Effector memory CD8-positive, alpha-beta T cell (primary cell): ENCODE results near the gene ASCC2.
"Not testable (repeated sequence)": the region's sequence is repeated elsewhere in the genome, so short reads cannot be mapped to it uniquely, and the experiment has no call there.

ENCODE experiments used
- ATAC-seq: fragments of 150-1000 bp; cut with Tn5 transposase; replicated peaks from 2 replicates; pipeline ENCODE4 v1.10.0; 2021; ENCODE audit warnings: mild to moderate bottlenecking, moderate library complexity
- DNase-seq, 3 experiments: peaks; one replicate each; pipeline ENCODE4 v3.0.0; 2021
- H3K27ac Mint-ChIP-seq, 2 donors: one replicate each; pipeline ENCODE4 v1.8.0; 2022; ENCODE audit warnings: mild to moderate bottlenecking in 2 of 2, mixed read lengths in 2 of 2, moderate library complexity in 2 of 2
- H3K27me3 Mint-ChIP-seq, 2 donors: one replicate each; pipeline ENCODE4 v1.8.0; 2022; ENCODE audit warnings: mixed read lengths in 2 of 2
- H3K36me3 Mint-ChIP-seq: one replicate; pipeline ENCODE4 v1.8.0; 2022; ENCODE audit warnings: mild to moderate bottlenecking, moderate library complexity, mixed read lengths; ENCODE audit not compliant: insufficient read depth
- H3K4me1 Mint-ChIP-seq, 2 donors: one replicate each; pipeline ENCODE4 v1.8.0; 2022; ENCODE audit warnings: low read depth in 2 of 2, mixed read lengths in 2 of 2
- H3K4me3 Mint-ChIP-seq, 2 donors: one replicate each; pipeline ENCODE4 v1.8.0; 2022; ENCODE audit warnings: mild to moderate bottlenecking in 2 of 2, mixed read lengths in 2 of 2, moderate library complexity in 2 of 2
- H3K9me3 Mint-ChIP-seq, 2 donors: one replicate each; pipeline ENCODE4 v1.8.0; 2022; ENCODE audit warnings: mixed read lengths in 2 of 2

The ASCC2 gene

DNA sequence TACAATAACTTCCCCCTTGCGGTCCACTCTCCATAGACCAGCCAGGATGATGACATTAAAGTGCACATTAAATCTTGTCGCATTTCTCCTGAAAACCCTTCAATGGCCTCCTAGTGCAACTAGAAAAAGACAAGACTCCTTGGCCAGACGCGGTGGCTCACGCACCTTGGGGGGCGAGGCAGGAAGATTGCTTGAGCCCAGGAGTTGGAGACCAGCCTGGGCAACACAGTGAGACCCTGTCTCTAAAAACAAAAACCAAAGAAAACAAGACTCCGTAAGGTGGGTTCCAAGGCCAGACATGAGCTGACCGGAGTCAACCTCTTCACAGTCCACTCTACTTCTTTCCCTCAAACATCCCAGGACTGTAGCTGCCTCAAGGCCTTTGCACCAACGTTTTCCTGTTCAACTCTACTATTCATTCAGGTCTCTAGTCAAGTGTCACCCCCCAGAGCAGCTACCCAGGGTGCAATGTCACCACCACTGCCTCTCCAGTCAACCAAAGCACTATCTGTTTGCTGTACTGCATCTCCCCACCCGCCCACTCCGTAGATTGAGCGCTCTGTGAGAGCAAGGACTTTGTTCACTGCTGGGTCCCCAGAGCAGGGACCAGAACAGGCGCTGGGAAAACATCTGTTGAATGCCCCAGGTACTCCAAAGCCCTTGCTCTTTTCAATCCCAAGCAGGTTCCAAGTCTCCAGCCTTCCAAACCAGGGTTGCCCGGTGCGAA is 72.0 kb downstream of the ASCC2 start:
- H3K4me1 Mint-ChIP-seq = peaks cover 36 to 38% of the 10 kb centered on the region in 2 donors
- peak overlapping the region; percentile 99 to 100 for H3K4me3 Mint-ChIP-seq
- ATAC-seq (no peak), DNase-seq (no peak)
- peaks cover 32% of the 10 kb centered on the region for H3K36me3 Mint-ChIP-seq
- no peaks in the 10 kb centered on the region for H3K9me3 Mint-ChIP-seq
- no peaks in the 10 kb centered on the region for H3K27me3 Mint-ChIP-seq
- H3K27ac Mint-ChIP-seq = peak overlapping the region; percentile 99

DNA sequence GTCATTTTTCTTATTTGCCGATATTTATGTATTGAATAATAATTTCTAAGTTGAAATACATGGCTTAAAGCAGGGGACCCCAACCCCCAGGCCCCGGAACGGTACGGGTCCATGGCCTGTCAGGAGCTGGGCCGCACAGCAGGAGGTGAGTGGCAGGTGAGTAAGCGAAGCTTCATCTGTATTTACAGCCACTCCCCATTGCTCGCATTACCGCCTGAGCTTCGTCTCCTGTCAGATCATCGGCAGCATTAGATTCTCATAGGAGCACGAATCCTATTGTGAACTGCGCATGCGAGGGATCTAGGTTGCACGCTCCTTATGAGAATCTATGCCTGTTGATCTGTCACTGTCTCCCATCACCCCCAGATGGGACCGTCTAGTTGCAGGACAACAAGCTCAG is 75.8 kb downstream of the ASCC2 start:
- H3K27ac Mint-ChIP-seq = no peak overlapping the region

DNA sequence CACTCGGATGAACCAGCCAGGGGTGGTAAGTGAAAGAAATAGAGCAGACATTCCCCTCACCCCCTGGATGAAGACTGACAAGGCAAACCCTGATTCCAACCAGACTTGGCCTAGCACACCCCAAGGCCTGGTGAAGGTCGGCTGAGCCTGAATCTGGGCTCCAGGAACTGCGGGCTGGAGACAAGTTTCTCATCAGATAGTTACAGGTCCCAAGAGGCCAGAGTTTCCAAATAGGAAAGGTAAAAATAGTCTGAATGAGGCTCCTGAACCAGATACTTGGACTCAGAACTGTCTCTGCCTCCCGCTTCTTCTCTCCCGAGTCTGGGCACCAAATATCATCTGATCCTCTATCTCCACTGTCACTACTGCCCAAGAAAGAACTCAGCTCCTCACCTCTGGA is 79.1 kb downstream of the ASCC2 start:
- peak overlapping the region in 1 of 2 donors; percentile 36 for H3K27ac Mint-ChIP-seq

More for the DNA sequence above, 75.8 kb downstream of the ASCC2 start:
- no peaks in the 10 kb centered on the region for H3K27me3 Mint-ChIP-seq
- DNase-seq (no peak), ATAC-seq (no peak)
- H3K36me3 Mint-ChIP-seq = peaks cover 11% of the 10 kb centered on the region
- H3K9me3 Mint-ChIP-seq = no peaks in the 10 kb centered on the region
- H3K4me3 Mint-ChIP-seq = no peak overlapping the region
- peaks cover 18 to 24% of the 10 kb centered on the region in 2 donors for H3K4me1 Mint-ChIP-seq

DNA sequence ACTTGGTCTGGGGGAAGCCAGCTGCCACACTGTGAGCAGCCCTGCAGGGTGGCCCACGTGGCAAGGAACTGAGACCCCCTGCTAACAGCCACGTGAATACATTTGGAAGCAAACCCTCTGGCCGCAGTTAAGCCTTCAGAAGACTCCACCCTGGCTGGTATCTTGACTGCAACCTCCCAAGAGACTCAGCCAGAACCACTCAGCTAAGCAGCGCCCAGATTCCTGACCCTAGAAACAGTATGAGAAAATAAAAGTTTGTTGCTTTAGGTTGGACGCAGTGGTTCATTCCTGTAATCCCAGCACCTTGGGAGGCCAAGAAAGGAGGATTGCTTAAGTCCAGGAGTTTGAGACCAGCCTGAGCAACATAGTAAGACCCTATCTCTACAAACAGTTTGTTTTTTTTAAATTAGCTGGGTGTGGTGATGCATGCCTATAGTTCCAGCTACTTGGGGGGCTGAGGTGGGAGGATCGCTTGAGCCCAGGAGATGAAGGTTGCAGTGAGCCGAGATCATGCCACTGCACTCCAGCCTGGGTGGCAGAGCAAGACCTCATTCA is 79.9 kb downstream of the ASCC2 start:
- H3K4me1 Mint-ChIP-seq = peaks cover 3 to 4% of the 10 kb centered on the region in 2 donors
- H3K27me3 Mint-ChIP-seq = no peaks in the 10 kb centered on the region
- no peaks in the 10 kb centered on the region for H3K9me3 Mint-ChIP-seq
- no peaks in the 10 kb centered on the region for H3K36me3 Mint-ChIP-seq
- H3K27ac Mint-ChIP-seq = no peak overlapping the region
- ATAC-seq (no peak), DNase-seq (no peak)
- H3K4me3 Mint-ChIP-seq = no peak overlapping the region

More for the DNA sequence above, 79.1 kb downstream of the ASCC2 start:
- DNase-seq (no peak), ATAC-seq (no peak)
- Mint-ChIP-seq H3K36me3 (no peaks in the 10 kb centered on the region), H3K4me3 (no peak overlapping the region), H3K4me1 (peaks cover 3 to 4% of the 10 kb centered on the region in 2 donors), H3K9me3 (no peaks in the 10 kb centered on the region), H3K27me3 (no peaks in the 10 kb centered on the region)

DNA sequence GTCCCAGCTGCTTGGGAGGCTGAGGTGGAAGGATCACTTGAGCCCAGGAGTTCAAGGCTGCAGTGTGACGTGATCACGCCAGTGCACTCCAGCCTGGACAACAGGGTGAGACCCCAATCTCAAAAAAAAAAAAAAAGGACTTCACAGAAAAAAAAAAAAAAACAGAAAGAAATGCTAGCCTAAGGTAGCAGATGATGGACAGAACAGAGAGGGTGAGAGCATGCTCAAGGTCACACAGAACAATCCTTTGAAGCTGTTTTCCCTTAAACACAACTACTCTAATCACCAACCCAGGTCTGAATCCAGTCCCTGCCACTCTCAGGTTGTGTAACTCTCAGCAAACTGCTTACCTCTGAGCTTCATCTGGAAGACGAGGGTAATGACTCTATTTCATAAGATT is 81.0 kb downstream of the ASCC2 start:
- no peak for ATAC-seq
- Mint-ChIP-seq H3K36me3 (no peaks in the 10 kb centered on the region), H3K9me3 (no peaks in the 10 kb centered on the region), H3K4me1 (peaks cover 4 to 7% of the 10 kb centered on the region in 2 donors), H3K4me3 (no peak overlapping the region), H3K27ac (peak overlapping the region in 1 of 2 donors; percentile 87), H3K27me3 (no peaks in the 10 kb centered on the region)
- DNase-seq = no peak

DNA sequence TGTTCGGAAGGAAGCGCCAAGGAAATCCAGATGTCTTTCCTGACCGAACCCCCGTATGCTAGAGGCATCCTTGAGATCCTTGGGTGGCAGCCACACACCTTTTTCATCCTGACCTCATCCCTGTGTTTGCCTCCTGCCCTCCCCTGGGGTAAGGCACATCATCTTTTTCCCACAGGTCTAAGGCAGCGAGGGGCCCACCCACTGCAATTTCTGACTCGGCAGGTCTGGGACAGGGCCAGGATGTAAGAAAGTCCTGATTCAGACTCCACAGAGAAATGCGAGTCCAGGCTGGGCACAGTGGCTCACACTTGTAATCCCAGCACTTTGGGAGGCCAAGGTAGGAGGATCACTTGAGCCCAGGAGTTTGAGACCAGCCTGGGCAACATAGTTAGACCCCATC is 81.7 kb downstream of the ASCC2 start:
- Mint-ChIP-seq H3K4me1 (peaks cover 8 to 9% of the 10 kb centered on the region in 2 donors), H3K36me3 (no peaks in the 10 kb centered on the region), H3K4me3 (no peak overlapping the region), H3K27ac (no peak overlapping the region), H3K9me3 (no peaks in the 10 kb centered on the region), H3K27me3 (no peaks in the 10 kb centered on the region)
- DNase-seq = no peak
- ATAC-seq = no peak

DNA sequence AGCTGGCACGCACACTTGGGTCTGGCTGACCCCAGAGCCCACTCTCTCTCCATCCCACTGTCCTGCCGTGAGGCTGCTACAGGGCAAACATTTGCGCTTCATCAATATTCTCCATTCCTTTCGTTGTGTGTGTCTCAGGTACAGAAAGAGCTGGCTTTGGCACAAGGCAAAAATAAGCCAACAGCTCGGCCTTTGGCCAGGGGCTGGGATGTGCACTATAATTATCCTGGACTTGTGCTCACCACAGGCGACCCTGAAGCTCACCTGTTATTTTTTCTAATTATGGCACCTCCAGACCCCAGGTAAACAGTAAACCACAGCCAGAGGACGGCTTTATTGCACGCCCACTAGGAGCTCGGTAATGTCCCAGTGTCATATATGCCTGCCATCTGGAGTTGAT is 82.2 kb downstream of the ASCC2 start:
- no peak for ATAC-seq

DNA sequence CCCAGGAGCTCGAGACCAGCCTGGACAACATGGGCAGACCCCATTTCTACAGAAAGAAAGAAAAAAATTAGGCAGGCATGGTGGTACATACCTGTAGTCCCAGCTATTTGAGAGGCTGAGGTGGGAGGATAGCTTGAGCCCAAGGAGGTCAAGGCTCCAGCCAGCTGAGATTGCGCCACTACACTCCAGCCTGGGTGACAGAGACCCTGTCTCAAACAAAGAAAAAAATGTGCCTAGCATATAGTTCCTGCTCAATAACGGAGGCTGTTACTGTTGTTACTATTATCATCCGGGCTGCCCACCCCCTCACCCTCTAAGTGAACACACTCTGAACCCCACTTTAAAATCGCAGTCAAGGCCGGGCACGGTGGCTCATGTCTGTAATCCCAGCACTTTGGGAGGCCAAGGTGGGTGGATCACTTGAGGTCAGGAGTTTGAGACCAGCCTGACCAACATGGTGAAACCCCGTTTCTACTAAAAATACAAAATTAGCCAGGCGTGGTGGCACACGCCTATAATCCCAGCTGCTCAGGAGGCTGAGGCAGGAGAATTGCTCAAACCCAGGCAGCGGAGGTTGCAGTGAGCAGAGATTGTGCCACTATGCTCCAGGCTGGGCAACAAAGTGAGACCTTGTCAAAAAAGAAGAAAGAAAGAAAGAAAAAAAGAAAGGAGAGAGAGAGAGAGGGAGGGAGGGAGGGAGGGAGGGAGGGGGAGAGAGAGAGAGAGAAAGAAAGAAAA is 83.2 kb downstream of the ASCC2 start:
- DNase-seq, H3K27me3 Mint-ChIP-seq, H3K9me3 Mint-ChIP-seq, H3K36me3 Mint-ChIP-seq, ATAC-seq, H3K27ac Mint-ChIP-seq, H3K4me3 Mint-ChIP-seq: not testable (repeated sequence)
- H3K4me1 Mint-ChIP-seq = peaks cover 17 to 20% of the 10 kb centered on the region in 2 donors

More for the DNA sequence above, 82.2 kb downstream of the ASCC2 start:
- Mint-ChIP-seq H3K4me3 (no peak overlapping the region), H3K9me3 (no peaks in the 10 kb centered on the region), H3K27me3 (no peaks in the 10 kb centered on the region), H3K4me1 (peaks cover 12 to 13% of the 10 kb centered on the region in 2 donors), H3K27ac (no peak overlapping the region), H3K36me3 (no peaks in the 10 kb centered on the region)
- DNase-seq = no peak

DNA sequence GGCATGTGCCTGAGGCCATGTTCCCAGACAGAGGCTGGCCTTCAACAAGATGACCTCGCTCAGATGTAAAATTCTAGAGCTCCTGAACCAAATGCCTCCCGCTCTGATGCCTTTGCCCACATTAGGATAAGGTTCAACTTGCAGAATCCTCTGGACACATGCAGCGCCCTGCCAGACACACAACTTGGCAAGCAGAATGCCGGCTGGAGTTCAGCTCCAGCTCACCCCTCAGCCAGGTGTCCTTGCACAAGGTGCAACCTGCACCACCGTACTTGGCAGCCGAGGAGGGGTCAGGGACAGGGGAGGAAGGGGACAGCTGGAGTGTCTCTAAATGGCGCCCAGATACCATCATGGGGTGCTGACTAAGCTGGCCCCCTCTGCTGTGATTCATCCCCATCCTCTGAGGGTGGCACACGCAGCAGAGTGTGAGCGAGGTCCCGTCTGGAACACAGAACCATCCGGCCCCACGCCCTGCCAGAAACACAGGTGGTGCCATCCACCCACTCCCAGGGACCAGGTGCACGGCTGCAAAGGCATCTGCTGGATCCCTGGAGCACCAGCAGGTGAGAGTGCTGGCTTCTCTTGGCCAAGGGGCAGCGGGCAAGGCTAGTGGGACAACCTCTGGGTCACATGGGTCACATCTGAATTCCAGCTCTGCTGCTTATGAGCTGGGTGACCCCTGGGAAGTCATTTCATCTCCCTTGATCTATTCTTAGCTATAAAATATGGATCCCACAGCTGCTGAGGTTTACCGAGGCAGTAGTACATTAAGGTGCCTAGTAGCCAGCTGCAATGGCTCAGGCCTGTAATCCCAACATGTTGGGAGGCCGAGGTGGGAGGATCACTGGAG is 84.0 kb downstream of the ASCC2 start:
- peaks cover 17 to 24% of the 10 kb centered on the region in 2 donors for H3K4me1 Mint-ChIP-seq
- no peaks in the 10 kb centered on the region for H3K27me3 Mint-ChIP-seq
- no peak for DNase-seq
- no peak overlapping the region for H3K4me3 Mint-ChIP-seq
- H3K27ac Mint-ChIP-seq = no peak overlapping the region
- no peak for ATAC-seq
- H3K9me3 Mint-ChIP-seq = no peaks in the 10 kb centered on the region
- H3K36me3 Mint-ChIP-seq = peaks cover 4% of the 10 kb centered on the region

DNA sequence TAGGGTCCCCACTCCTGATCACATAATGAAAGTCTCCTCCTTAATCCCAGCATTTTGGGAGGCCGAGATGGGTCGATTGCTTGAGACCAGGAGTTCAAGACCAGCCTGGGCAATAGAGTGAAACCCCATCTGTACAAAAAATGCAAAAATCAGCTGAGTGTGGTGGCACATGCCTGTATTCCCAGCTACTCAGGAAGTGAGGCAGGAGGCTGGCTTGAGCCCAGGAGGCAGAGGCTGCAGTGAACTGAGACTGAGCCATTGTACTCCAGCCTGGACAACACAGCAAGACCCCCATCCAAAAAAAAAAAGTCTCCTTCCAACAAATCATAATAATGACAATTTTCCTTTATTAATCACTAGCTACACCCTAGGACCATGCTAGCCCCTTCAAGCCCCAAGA is 86.4 kb downstream of the ASCC2 start:
- Mint-ChIP-seq H3K4me3 (no peak overlapping the region), H3K27me3 (no peaks in the 10 kb centered on the region), H3K4me1 (peaks cover 17 to 24% of the 10 kb centered on the region in 2 donors), H3K27ac (peak overlapping the region; percentile 85 to 92), H3K36me3 (peaks cover 8% of the 10 kb centered on the region), H3K9me3 (no peaks in the 10 kb centered on the region)
- DNase-seq (no peak), ATAC-seq (no peak)

DNA sequence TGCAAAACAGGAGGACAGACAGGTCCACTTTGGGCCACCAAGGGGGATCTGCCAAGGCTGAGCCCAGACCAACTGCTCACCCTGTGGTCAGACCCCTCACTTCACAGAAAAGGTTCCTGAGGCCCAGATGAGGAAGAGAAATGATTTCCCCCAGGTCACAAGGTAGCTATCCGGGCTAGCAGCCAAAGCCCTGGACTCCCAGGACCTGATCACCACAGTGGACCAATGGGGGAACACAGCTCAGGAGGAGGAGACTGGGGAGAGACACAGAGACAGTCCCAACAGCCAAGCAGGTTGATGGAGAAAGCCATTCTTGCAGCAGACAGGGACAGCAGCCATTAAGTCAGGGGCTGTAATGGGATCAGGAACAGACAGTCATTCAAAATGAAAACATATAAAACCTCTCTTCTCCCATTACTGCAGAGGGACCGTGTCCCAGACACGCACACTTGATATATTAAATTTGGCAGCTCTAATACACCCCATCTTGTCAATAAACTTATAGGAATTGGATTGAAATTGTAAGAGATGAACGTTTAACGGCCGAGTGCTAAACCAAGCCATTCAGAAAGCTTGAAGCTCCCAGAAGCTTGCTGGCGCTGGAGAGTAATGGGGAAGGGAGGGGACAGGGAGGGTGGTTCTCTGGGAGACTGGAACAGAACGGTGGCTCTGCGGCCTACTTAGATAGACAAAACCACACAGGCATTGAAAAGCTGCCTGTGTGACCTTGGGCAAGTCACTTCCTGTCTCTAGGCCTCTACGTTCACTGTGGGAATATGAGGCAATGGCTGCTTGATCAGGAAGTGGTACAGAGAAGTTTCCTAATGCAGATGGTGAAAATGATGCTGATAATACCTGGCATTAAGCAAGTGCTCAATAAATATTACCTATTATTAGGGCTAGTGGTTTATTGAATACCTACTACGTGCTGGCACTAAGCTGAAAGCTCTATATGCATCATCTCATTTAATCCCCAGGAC is 87.2 kb downstream of the ASCC2 start:
- Mint-ChIP-seq H3K4me1 (peaks cover 15 to 23% of the 10 kb centered on the region in 2 donors), H3K27ac (peak overlapping the region; percentile 85 to 92), H3K27me3 (no peaks in the 10 kb centered on the region), H3K36me3 (peaks cover 8% of the 10 kb centered on the region), H3K4me3 (no peak overlapping the region), H3K9me3 (no peaks in the 10 kb centered on the region)
- ATAC-seq = peak; percentile 67
- peak in 1 of 3 experiments; percentile 19 for DNase-seq

DNA sequence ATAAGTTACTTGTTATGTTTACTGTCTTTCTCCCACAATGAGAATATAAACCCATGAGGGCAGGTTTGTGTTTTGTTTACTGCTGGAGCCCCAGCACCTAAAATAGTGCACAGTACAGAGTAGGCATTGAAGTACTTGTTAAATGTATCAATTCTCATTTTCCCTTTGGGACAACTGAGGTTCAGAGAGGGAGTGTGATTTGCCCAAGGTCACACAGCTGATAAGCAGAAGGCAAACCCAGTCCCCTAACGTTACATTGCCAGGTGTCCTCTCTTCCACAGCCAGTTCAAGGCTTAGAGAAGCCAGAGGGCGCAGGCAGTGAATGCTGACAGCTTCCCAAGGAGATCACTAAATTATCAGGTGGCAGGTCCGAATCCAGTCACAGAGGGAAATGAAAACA is 88.0 kb downstream of the ASCC2 start:
- Mint-ChIP-seq H3K4me3 (no peak overlapping the region), H3K9me3 (no peaks in the 10 kb centered on the region), H3K4me1 (peaks cover 14 to 20% of the 10 kb centered on the region in 2 donors), H3K27ac (peak overlapping the region; percentile 85 to 92), H3K36me3 (peaks cover 8% of the 10 kb centered on the region), H3K27me3 (no peaks in the 10 kb centered on the region)
- no peak for ATAC-seq
- no peak for DNase-seq
